ENCODE measurements around the gene DMRTC1B.
"Not testable (repeated sequence)": the region's sequence is repeated elsewhere in the genome, so short reads cannot be mapped to it uniquely, and the experiment has no call there.

- TF ChIP-seq, protein P1, sequence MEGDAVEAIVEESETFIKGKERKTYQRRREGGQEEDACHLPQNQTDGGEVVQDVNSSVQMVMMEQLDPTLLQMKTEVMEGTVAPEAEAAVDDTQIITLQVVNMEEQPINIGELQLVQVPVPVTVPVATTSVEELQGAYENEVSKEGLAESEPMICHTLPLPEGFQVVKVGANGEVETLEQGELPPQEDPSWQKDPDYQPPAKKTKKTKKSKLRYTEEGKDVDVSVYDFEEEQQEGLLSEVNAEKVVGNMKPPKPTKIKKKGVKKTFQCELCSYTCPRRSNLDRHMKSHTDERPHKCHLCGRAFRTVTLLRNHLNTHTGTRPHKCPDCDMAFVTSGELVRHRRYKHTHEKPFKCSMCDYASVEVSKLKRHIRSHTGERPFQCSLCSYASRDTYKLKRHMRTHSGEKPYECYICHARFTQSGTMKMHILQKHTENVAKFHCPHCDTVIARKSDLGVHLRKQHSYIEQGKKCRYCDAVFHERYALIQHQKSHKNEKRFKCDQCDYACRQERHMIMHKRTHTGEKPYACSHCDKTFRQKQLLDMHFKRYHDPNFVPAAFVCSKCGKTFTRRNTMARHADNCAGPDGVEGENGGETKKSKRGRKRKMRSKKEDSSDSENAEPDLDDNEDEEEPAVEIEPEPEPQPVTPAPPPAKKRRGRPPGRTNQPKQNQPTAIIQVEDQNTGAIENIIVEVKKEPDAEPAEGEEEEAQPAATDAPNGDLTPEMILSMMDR (IDR thresholded peaks at IDR 0.05): not testable (repeated sequence)
- not testable (repeated sequence) for TF ChIP-seq POLR2A (IDR thresholded peaks at IDR 0.05)
These were observed 106.2 kb downstream of the DMRTC1B start for GRCh38 chrX:72882898-72883297.
